HEK293 (cell line): ENCODE results near the gene CFAP65.

Source experiments
- CTCF ChIA-PET: fragments of 350-600 bp; formaldehyde crosslinking; extraction: SDS; loops from one replicate; lab custom pipeline; 2021; ENCODE audit warnings: antibody characterized with exemption; lab: Yijun Ruan, JAX
- POLR2A ChIA-PET: fragments of 300-600 bp; formaldehyde crosslinking; extraction: SDS; loops from one replicate; lab custom pipeline; 2020; ENCODE audit warnings: antibody characterized with exemption, inconsistent platforms; lab: Yijun Ruan, JAX
- H3K27ac ChIP-seq: fragments of 200-500 bp; sonication (Bioruptor generic); 2 replicates; pipeline ENCODE4 v1.5.1; 2014; ENCODE audit warnings: low read depth, low read length, control low read depth, inconsistent platforms; ENCODE audit errors: extremely low read depth
- H3K36me3 ChIP-seq, 2 experiments: fragments of 200-500 bp in 1 of 2; sonication (Bioruptor generic) in 1 of 2; 1 replicate in 1 of 2; 2 replicates in 1 of 2; pipeline ENCODE4 v1.5.1; 2014 to 2017; ENCODE audit warnings: inconsistent platforms in 2 of 2, low read length in 2 of 2; ENCODE audit not compliant: control insufficient read depth in 2 of 2, insufficient read depth in 1 of 2
- H3K4me1 ChIP-seq: fragments of 200-500 bp; sonication (Bioruptor generic); 2 replicates; pipeline ENCODE4 v1.5.1; 2014; ENCODE audit warnings: mild to moderate bottlenecking, low read length, inconsistent platforms; ENCODE audit not compliant: control insufficient read depth, insufficient read depth
- H3K4me3 ChIP-seq: 2 replicates; pipeline ENCODE4 v1.5.1; 2011; ENCODE audit warnings: low read depth, mild to moderate bottlenecking, control low read depth, low read length, moderate library complexity
- H3K9me3 ChIP-seq: fragments of 200-500 bp; sonication (Bioruptor generic); 2 replicates; pipeline ENCODE4 v1.5.1; 2014; ENCODE audit warnings: low read depth, low read length, inconsistent platforms; ENCODE audit not compliant: control insufficient read depth, insufficient read depth
- EGR2 ChIP-seq: fragments of 450-650 bp; formaldehyde crosslinking; IDR thresholded peaks from 2 replicates; pipeline ENCODE4 v1.5.1; 2016; ENCODE audit warnings: low read depth, missing biosample characterization, missing genetic modification characterization
- GFI1B ChIP-seq: fragments of 450-650 bp; formaldehyde crosslinking; IDR thresholded peaks from 2 replicates; pipeline ENCODE4 v1.5.1; 2016; ENCODE audit warnings: missing biosample characterization, missing genetic modification characterization
- SETDB1 ChIP-seq: IDR thresholded peaks from one replicate; pipeline ENCODE4 v1.6.1; 2017; ENCODE audit warnings: mild to moderate bottlenecking, low read length, moderate library complexity, mixed read lengths; ENCODE audit not compliant: insufficient read length
- WT1 ChIP-seq: fragments of 450-650 bp; formaldehyde crosslinking; IDR thresholded peaks from 2 replicates; pipeline ENCODE4 v1.5.1; 2016; ENCODE audit warnings: missing biosample characterization, missing genetic modification characterization
- YY1 ChIP-seq: fragments of 450-650 bp; formaldehyde crosslinking; IDR thresholded peaks from 2 replicates; pipeline ENCODE4 v1.5.1; 2018; ENCODE audit warnings: missing biosample characterization, missing genetic modification characterization
- ZBTB44 ChIP-seq: fragments of 450-650 bp; IDR thresholded peaks from 2 replicates; pipeline ENCODE4 v1.5.1; 2018; ENCODE audit warnings: missing biosample characterization, mild to moderate bottlenecking, missing genetic modification characterization
- ZFHX2 ChIP-seq: fragments of 450-650 bp; formaldehyde crosslinking; conservative IDR thresholded peaks from 2 replicates; pipeline ENCODE4 v1.5.1; 2016; ENCODE audit warnings: missing biosample characterization, missing genetic modification characterization
- ZFP37 ChIP-seq: fragments of 450-650 bp; formaldehyde crosslinking; IDR thresholded peaks from 2 replicates; pipeline ENCODE4 v1.5.1; 2016; ENCODE audit warnings: missing biosample characterization, missing genetic modification characterization
- ZNF138 ChIP-seq: fragments of 450-650 bp; formaldehyde crosslinking; IDR thresholded peaks from 2 replicates; pipeline ENCODE4 v1.5.1; 2016; ENCODE audit warnings: missing biosample characterization, missing genetic modification characterization, borderline replicate concordance
- ZNF157 ChIP-seq: fragments of 450-650 bp; formaldehyde crosslinking; IDR thresholded peaks from 2 replicates; pipeline ENCODE4 v1.5.1; 2016; ENCODE audit warnings: missing biosample characterization, missing genetic modification characterization
- ZNF24 ChIP-seq: fragments of 450-650 bp; formaldehyde crosslinking; IDR thresholded peaks from 2 replicates; pipeline ENCODE4 v1.5.1; 2016; ENCODE audit warnings: missing biosample characterization, missing genetic modification characterization
- ZNF280D ChIP-seq: fragments of 450-650 bp; formaldehyde crosslinking; IDR thresholded peaks from 2 replicates; pipeline ENCODE4 v1.5.1; 2016; ENCODE audit warnings: missing biosample characterization, missing genetic modification characterization
- ZNF366 ChIP-seq: fragments of 450-650 bp; formaldehyde crosslinking; conservative IDR thresholded peaks from 2 replicates; pipeline ENCODE4 v1.5.1; 2016; ENCODE audit warnings: missing biosample characterization, missing genetic modification characterization
- ZNF37A ChIP-seq: fragments of 450-650 bp; IDR thresholded peaks from 2 replicates; pipeline ENCODE4 v1.5.1; 2018; ENCODE audit warnings: missing biosample characterization, missing genetic modification characterization
- ZNF571 ChIP-seq: fragments of 450-650 bp; formaldehyde crosslinking; IDR thresholded peaks from 2 replicates; pipeline ENCODE4 v1.5.0; 2017; ENCODE audit warnings: missing biosample characterization, missing genetic modification characterization
- ZNF658 ChIP-seq: fragments of 450-650 bp; formaldehyde crosslinking; IDR thresholded peaks from 2 replicates; pipeline ENCODE4; 2016; ENCODE audit warnings: missing biosample characterization, missing genetic modification characterization
- ZNF660 ChIP-seq: fragments of 450-650 bp; IDR thresholded peaks from 2 replicates; pipeline ENCODE4 v1.5.1; 2018; ENCODE audit warnings: missing biosample characterization, mild to moderate bottlenecking, missing genetic modification characterization
- ZNF791 ChIP-seq: fragments of 450-650 bp; formaldehyde crosslinking; IDR thresholded peaks from 2 replicates; pipeline ENCODE4 v1.5.1; 2016; ENCODE audit warnings: missing biosample characterization, missing genetic modification characterization
- ZSCAN30 ChIP-seq: fragments of 450-650 bp; IDR thresholded peaks from 2 replicates; pipeline ENCODE4 v1.5.1; 2018; ENCODE audit warnings: missing biosample characterization, mild to moderate bottlenecking, missing genetic modification characterization, moderate library complexity

The CFAP65 gene

GRCh38 chr2:219022616-219023015 lies 18.7 kb downstream of the CFAP65 start (continued):
- TF ChIP-seq SETDB1: no peak
- TF ChIP-seq ZNF138 (tag by site-specific recombination): no peak
- TF ChIP-seq ZBTB44 (tag by site-specific recombination): no peak
- TF ChIP-seq ZNF24 (tag by site-specific recombination): no peak
- TF ChIP-seq ZNF660 (tag by site-specific recombination): no peak
- no peak for TF ChIP-seq ZNF157 (tag by site-specific recombination)
- TF ChIP-seq ZFP37 (tag by site-specific recombination): no peak
- TF ChIP-seq ZSCAN30 (tag by site-specific recombination): no peak
- TF ChIP-seq ZNF571: no peak
- no peak for TF ChIP-seq ZNF658 (tag by site-specific recombination)
- TF ChIP-seq ZNF37A (tag by site-specific recombination): no peak
- TF ChIP-seq ZNF280D (tag by site-specific recombination): no peak
- no peak for TF ChIP-seq ZNF366 (tag by site-specific recombination)
- TF ChIP-seq, all 188 proteins: peak for 0

- ChIA-PET POLR2A (no interaction called here), CTCF (interaction anchor here (0.6 to 4.0 kb wide), 3 partner anchors 8 to 120 kb away, joined by 3 to 18 read pairs (median 3); no protein-coding TSS in a partner anchor)
- Histone ChIP-seq H3K27ac (no peak overlapping the region), H3K9me3 (no peaks in the 10 kb centered on the region), H3K4me3 (no peak overlapping the region), H3K4me1 (no peaks in the 10 kb centered on the region), H3K36me3 (no peaks in the 10 kb centered on the region)
- TF ChIP-seq ZFHX2 (tag by site-specific recombination): peak; percentile 92
- no peak for TF ChIP-seq GFI1B
- TF ChIP-seq EGR2 (tag by site-specific recombination): peak; percentile 89
- no peak for TF ChIP-seq ZNF791 (tag by site-specific recombination)
- TF ChIP-seq WT1 (tag by site-specific recombination): no peak
- TF ChIP-seq YY1: no peak
- TF ChIP-seq ZNF280D (tag by site-specific recombination): no peak
Observed at GRCh38 chr2:219022041-219022440, 19.3 kb downstream of the CFAP65 start.
